ENCODE results near the gene CILP.
"Not testable (repeated sequence)": the region's sequence is repeated elsewhere in the genome, so short reads cannot be mapped to it uniquely, and the experiment has no call there.

The CILP gene

DNA sequence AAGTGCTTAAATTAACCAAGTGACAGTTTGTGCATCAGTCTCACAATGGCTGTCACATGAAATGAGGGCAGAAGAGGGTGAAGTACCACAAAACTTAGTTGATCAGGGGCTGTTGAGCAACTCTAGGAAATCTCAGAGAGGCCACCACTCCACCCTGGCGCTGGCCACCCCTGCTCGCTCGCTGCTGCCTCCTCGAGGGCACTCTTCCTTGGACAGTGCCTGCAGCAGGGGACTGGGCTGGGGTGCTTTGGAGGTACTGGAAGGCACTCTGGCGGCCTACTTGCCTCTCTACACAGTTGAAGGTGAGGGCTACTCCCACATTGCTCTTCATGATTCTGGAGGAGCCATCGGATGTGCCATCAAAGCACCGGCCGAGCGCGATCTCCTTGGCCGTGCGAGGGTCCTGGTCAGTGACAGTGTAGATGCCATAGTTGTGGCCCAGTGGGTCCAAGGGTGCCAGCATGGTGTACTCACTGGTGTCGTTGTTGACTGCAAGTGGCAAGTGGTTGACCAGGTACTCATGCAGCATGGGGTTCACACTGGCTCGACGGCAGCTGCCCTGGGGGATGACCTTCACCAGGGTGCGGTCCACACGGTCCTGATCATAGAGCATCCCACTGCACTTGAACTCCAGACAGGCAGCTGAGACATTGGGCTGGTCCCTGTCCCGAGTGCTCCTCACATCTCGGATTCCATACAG, 14.5 kb downstream of the CILP start:
- Histone ChIP-seq H3K4me1 (no peaks in the 10 kb centered on the region), H3K27me3 (no peaks in the 10 kb centered on the region), H3K36me3 (no peaks in the 10 kb centered on the region), H4K20me1 (no peaks in the 10 kb centered on the region), H3K27ac (no peak overlapping the region), H3K9me3 (no peaks in the 10 kb centered on the region), H3K9ac (no peak overlapping the region), H3K4me2 (no peak overlapping the region), H3K4me3 (no peak overlapping the region)
- TF ChIP-seq Cebpa-rat (IDR thresholded peaks at IDR 0.05) = no peak

DNA sequence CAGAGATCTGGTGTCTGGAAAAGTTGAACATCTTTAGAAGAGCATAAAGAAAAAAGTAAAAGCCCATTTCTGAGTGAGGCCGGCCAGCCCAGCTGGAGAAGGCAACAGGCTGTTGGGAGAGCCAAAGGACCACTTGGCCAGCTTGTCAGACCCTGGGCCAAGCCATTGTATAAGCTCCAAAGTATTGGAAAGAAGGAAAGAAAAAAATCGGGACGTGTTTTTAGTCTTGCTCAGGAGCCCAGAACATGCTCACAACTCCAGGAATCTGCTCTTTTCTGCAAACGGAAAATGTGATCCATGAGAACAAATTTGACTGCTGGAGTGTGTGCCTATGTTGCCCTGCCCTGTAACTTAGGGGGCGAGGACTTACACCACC, 15.7 kb downstream of the CILP start:
- H4K20me1 ChIP-seq = no peaks in the 10 kb centered on the region

GRCh38 chr15:65194826-65195547, 16.3 kb downstream of the CILP start:
- Histone ChIP-seq H3K9me3 (no peaks in the 10 kb centered on the region), H3K9ac (no peak overlapping the region), H3K4me1 (no peaks in the 10 kb centered on the region), H3K4me3 (no peak overlapping the region), H3K27ac (no peak overlapping the region), H3K27me3 (no peaks in the 10 kb centered on the region), H4K20me1 (no peaks in the 10 kb centered on the region), H3K4me2 (no peak overlapping the region), H3K36me3 (no peaks in the 10 kb centered on the region)
- TF ChIP-seq Cebpa-rat (IDR thresholded peaks at IDR 0.05) = no peak

More for the DNA sequence above, 15.7 kb downstream of the CILP start:
- TF ChIP-seq Cebpa-rat (IDR thresholded peaks at IDR 0.05) = no peak
- Histone ChIP-seq H3K4me1 (no peaks in the 10 kb centered on the region), H3K9me3 (no peaks in the 10 kb centered on the region), H3K36me3 (no peaks in the 10 kb centered on the region), H3K4me2 (no peak overlapping the region), H3K27me3 (no peaks in the 10 kb centered on the region), H3K27ac (no peak overlapping the region), H3K4me3 (no peak overlapping the region), H3K9ac (no peak overlapping the region)

GRCh38 chr15:65192016-65192415, 19.3 kb downstream of the CILP start:
- Histone ChIP-seq H3K9ac (no peak overlapping the region), H3K27me3 (no peaks in the 10 kb centered on the region), H3K9me3 (no peaks in the 10 kb centered on the region), H3K4me3 (no peak overlapping the region), H4K20me1 (no peaks in the 10 kb centered on the region), H3K36me3 (no peaks in the 10 kb centered on the region), H3K27ac (no peak overlapping the region), H3K4me1 (no peaks in the 10 kb centered on the region), H3K4me2 (no peak overlapping the region)
- no peak for TF ChIP-seq Cebpa-rat (IDR thresholded peaks at IDR 0.05)

- Histone ChIP-seq H3K27ac (no peak overlapping the region), H3K4me2 (no peak overlapping the region), H3K9ac (no peak overlapping the region), H3K27me3 (no peaks in the 10 kb centered on the region), H3K4me3 (no peak overlapping the region), H4K20me1 (no peaks in the 10 kb centered on the region), H3K9me3 (no peaks in the 10 kb centered on the region), H3K4me1 (peaks cover 9% of the 10 kb centered on the region), H3K36me3 (no peaks in the 10 kb centered on the region)
- no peak for TF ChIP-seq Cebpa-rat (IDR thresholded peaks at IDR 0.05)
Measured at GRCh38 chr15:65189102-65189740, 22.1 kb downstream of the CILP start.

- not testable (repeated sequence) for H3K9me3 ChIP-seq, H3K4me3 ChIP-seq, H3K36me3 ChIP-seq, H3K27me3 ChIP-seq, H4K20me1 ChIP-seq, H3K27ac ChIP-seq, H3K4me2 ChIP-seq, H3K9ac ChIP-seq
- peaks cover 10% of the 10 kb centered on the region for H3K4me1 ChIP-seq
Measured at GRCh38 chr15:65188472-65188871, 22.8 kb downstream of the CILP start.

DNA sequence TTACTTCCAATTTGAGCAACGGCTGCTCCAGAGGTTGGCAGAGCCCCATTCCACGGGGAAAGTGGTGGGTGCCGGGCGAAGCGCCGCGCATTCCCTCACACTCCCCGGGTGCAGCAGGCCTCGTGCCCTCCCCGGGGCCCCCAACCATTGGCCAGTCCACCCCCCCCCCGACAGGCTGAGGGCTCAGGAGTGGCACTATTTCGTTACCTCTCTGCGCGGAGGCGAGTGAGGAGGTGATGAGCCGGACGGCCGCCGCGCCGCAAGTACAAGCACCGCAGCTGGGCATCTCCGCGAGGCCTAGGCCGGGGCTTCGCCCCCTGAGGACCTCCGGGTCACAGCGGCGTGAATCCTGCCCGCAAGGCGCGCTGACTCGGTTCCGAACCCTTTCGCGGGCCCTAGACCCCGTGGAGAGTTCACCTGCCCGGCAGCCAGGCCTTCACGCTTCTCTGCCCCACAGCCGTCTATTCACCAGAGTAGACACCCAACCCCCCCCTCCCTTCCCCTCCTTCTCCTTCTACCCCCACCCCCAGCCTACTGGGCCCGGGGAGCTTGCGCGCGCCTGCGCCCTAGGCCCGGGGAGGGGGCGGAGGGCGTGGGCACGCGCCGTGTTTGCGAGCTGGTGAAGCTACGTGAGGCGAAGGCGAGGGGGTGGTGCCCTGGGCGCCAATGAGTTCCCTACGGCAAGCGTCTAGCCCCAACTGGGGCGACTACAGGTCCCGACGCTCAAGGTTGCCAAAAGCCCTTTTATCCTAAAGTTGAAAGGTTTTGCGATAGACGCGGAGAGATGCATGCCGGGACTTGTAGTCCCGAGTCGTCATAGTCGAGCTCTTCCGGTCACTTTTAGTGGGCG, 26.2 kb downstream of the CILP start, which contains the start of gene CLPX:
Gene CLPX, minus strand, starts transcription at position 475 of the 850 bp plus-strand sequence. Its CDS starts 189 bp downstream, at position 286.
- H3K27me3 ChIP-seq = no peaks in the 10 kb centered on the region
- H3K4me3 ChIP-seq = peak within 1 kb of the TSS; percentile 90
- peaks cover 17% of the 10 kb centered on the region for H3K36me3 ChIP-seq
- H4K20me1 ChIP-seq = peaks cover 37% of the 10 kb centered on the region
- no peak for TF ChIP-seq Cebpa-rat (IDR thresholded peaks at IDR 0.05)
- peak within 1 kb of the TSS; percentile 90 for H3K4me2 ChIP-seq
- peak within 1 kb of the TSS; percentile 95 for H3K27ac ChIP-seq
- H3K9ac ChIP-seq = peak within 1 kb of the TSS; percentile 98
- H3K4me1 ChIP-seq = peaks cover 32% of the 10 kb centered on the region
- no peaks in the 10 kb centered on the region for H3K9me3 ChIP-seq

DNA sequence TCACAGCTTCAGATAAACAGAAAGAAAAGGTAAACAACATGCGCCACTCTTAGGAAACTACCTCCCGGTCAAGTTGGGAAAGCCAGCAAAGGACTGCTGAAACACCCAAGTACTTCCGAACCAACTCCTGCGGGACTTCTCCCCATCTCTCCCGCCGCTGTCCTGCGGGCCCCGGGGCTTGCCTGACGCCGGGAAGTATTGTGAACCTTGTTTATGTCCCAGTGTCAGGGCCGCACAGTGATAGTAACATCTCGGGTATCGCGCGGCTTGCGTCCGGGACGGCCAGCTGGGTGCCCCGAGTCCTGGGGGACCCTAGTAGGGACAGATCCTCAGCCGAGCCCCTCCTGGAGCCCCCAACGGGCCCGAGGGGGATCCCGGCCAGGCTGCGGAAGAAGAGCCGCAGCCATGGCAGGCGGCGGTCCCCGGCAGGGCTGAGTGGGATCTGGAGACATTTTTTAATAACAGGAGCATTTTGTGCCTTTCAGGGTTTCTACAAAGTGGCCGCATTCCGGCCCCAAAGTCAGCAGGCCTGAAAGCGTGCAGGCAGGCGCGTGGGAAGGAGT, 26.9 kb downstream of the CILP start:
- no peaks in the 10 kb centered on the region for H3K9me3 ChIP-seq
- no peak for TF ChIP-seq Cebpa-rat (IDR thresholded peaks at IDR 0.05)
- peaks cover 24% of the 10 kb centered on the region for H3K36me3 ChIP-seq
- H3K27ac ChIP-seq = peak overlapping the region; percentile 95
- H3K4me3 ChIP-seq = peak overlapping the region; percentile 90
- H3K4me1 ChIP-seq = peaks cover 32% of the 10 kb centered on the region
- no peaks in the 10 kb centered on the region for H3K27me3 ChIP-seq
- peak overlapping the region; percentile 98 for H3K9ac ChIP-seq
- peaks cover 44% of the 10 kb centered on the region for H4K20me1 ChIP-seq
- peak overlapping the region; percentile 90 for H3K4me2 ChIP-seq

GRCh38 chr15:65183865-65184159, 27.5 kb downstream of the CILP start:
- Histone ChIP-seq H3K27ac (peak overlapping the region; percentile 95), H3K27me3 (no peaks in the 10 kb centered on the region), H4K20me1 (peaks cover 50% of the 10 kb centered on the region), H3K4me3 (peak overlapping the region; percentile 90), H3K4me2 (peak overlapping the region; percentile 90), H3K9me3 (no peaks in the 10 kb centered on the region), H3K36me3 (peaks cover 29% of the 10 kb centered on the region), H3K9ac (peak overlapping the region; percentile 98), H3K4me1 (peaks cover 32% of the 10 kb centered on the region)
- no peak for TF ChIP-seq Cebpa-rat (IDR thresholded peaks at IDR 0.05)

Data from BLaER1 (cell line).